CD4-positive, alpha-beta T cell treated with Interleukin-10 for 1 hour (primary cell): Measurements from ENCODE around the gene GPR39.
"Not testable (repeated sequence)": the region's sequence is repeated elsewhere in the genome, so short reads cannot be mapped to it uniquely, and the experiment has no call there.

Source experiments
- DNase-seq: peaks from one replicate; pipeline ENCODE4 v3.0.0-alpha.2; 2020

GPR39 gene

DNA sequence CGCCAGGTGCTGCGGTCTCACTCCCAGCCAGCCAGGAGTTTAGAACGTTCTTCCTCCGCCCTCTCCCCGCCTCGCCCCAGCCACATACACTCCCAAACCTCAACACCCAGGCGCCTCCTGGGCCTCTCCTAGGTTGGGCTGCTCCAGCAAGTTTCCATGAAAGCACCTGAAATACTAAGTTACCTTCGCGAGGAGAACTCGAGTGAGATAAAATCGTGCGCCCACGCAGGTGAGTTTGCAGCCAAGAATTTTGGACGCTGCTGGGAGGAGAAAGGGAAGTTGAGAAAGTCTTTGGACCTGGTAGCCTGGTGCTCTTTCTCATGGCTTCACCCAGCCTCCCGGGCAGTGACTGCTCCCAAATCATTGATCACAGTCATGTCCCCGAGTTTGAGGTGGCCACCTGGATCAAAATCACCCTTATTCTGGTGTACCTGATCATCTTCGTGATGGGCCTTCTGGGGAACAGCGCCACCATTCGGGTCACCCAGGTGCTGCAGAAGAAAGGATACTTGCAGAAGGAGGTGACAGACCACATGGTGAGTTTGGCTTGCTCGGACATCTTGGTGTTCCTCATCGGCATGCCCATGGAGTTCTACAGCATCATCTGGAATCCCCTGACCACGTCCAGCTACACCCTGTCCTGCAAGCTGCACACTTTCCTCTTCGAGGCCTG, at the start of gene GPR39:
Gene GPR39 (plus strand): TSS at position 83 of the 673 bp plus-strand sequence.
- DNase-seq: no peak

DNA sequence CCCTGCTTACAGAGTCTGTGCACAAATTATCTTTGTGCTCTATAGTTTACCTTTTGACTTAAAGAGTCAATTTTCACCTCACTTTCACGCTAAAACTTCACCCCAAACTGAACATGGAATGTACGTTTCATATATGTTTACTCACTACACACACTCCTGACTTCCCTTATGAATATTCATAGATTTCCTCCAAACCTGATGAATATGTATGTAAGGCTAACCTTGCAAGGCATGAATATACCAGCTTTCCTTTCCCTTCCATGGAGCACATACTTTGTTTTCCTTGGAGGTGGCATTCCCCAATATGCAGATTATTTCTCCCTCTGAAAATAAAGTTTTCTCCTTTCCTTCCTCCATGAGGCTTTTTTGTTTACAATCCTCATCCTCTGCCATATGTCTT, 48.4 kb upstream of the GPR39 start:
- no peak for DNase-seq

DNA sequence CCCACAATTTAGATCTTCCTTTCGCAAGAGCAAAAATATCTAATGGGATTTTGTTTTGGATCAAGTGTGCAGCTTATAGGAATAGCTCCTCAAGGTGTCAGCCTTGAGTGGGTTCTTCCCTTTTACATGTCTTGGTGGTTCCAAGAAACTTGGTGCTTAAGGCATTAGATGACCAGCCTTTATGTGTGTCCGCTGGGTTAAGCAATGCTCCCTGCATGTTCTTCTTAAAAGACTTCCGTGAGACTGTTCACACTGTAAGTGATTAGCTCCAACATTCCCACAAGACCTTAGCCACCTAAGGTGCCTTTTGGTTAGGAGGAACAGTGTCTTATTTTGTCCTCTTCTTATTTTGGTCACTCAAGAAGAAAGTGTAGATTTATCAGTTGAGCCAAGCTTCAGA, 44.3 kb upstream of the GPR39 start:
- no peak for DNase-seq

DNA sequence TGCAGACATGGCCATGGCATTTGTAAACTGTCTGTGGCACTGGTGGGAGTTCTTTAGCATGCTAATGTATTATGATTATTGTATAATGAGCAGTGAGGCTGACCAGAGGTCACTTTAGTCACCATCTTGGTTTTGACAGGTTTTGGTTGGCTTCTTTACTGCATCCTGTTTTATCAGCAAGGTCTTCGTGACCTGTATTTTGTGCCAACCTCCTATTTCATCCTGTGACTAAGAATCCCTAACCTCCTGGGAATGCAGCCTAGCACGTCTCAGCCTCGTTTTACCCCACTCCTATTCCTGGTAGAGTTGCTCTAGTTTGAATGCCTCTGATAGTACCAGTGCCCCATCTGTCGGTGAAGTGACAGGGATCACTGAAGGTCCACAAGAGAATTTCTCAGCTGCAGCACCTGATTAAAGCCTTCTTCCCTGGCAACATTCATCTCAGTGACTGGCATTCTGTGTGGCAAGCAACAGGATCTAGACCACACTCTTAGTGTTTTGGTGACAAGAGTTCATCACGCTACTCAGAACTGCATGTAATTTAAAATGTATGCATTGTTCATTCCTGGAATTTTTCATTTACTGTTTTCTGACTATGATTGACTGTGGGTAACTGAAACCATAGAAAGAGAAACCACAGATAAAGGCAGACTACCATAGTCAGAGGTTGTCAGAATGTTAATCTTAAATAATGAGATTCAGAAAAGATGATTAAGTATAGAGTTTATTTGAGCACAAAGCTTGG, 43.0 kb upstream of the GPR39 start:
- DNase-seq: no peak

DNA sequence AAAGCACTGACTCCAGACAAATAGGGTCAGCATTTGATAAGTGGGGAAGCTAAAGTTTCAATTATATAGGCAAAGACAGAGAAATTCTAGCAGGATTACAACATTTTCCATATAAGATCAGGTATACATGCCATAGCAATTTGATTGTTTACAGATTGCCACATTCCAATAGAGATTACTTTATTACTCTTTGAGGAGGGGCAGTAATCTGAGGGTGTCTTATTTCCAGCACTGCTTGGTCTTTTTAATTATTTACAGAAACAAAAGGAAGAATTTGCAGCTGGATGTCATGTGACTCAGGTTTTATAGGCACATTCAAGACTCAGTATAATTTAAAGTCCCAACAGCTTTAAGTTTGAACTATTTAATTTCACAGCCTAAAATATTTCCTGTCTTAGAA, 42.5 kb upstream of the GPR39 start:
- DNase-seq: no peak

DNA sequence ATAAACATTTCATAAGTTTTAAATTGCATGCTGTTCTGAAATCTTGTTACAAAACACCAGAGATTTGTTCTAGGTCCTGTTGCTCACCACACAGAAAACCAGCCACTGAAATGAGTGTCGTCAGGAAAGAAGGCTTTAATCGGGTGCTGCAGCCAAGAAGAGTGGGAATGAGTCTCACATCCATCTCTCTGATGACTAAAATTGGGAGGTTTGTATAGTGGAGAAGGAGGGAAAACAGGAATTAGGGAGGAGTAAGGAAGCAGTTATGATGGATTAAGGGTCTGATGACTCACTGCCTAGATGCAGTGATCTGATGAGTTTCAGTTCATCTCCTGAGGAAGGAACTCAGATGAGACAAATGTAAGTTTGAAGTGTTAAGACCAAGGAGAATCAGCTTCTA, 42.1 kb upstream of the GPR39 start:
- no peak for DNase-seq

DNA sequence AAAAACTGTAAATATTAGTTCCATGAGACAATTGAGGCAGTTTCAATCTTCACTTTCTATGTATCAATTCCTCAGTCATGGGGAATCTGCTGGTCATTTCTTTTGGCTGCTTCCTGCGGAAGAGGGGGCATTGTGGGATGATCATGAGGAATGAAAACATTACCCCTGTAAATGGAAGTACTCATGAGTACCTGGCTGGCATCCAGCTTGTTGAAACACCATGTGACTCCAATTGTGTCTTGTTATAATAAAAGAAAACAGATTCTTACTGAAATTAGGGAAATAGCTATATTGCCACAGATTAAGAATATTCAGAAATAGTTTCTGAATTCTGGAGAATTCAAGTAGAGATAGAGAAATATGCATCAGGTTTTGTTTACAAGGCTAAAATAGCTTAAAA, 41.6 kb upstream of the GPR39 start:
- DNase-seq: no peak

DNA sequence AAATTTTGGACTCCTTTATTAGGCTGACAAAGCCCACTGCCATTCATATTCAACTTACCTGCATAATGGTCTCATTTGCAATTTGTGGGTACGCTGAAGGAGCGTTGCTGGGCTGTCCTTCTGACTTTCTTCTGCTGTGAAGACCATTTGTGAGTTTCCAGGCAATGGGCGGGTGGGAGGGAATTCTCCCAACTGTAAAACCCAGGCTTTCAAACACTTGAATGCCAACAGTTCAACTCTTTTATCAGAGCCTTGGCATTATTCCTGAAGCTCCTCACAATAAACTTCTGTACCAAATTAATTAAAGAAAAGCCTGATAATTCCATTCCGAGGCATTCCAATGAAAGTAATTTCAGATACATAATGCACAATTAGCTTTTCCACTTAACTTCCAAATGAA, 35.2 kb upstream of the GPR39 start:
- DNase-seq: no peak

DNA sequence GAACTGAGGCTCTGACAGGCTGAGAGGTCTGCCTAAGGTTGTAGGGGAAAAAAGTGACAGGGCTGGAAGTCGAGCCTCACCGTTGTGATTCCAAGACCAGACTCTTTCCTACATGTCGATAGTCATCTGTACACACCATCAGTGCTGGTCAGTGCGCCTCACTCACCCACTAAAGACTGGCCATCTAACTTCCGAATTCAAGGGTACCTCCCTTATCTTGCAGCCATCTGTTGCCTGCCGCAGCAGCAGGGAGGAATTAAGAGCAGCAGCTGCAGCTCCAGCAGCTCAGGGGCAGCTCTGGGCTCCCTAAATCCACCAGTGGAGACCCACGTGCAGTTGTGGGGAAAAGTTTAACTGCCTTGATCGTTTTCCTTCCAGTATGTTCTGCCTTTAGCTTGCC, 32.6 kb upstream of the GPR39 start:
- no peak for DNase-seq

DNA sequence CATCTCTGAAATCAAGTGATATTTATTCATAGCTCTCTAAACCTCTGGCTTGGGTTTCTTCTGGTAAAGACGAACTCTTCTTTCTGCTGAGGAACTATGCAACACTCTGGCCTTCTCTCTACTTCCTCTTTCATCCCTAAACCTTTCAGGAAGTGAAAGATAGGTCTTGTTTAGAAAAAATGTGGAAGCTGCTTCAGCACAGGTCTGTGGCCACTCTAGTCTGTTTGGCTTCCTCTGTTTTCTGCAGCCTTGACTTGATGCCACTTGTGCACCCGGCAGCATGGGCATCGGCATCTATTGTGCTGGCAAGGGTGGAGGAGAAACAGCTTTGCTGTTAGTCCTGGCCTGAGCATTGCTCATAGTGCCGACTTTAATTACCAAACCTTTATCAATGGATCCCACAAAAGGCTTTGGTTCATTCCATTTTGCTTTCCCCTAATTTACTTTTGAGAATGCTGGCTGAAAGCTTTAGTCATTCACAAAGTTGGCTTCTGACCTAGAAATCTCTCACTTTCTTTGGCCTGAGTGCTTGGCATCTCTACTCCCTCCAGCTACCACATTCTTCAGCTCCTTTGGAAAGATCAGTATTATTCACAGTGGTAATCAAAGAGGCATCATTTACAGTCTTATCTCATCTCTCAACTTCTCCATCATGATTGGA, 32.0 kb upstream of the GPR39 start:
- no peak for DNase-seq

DNA sequence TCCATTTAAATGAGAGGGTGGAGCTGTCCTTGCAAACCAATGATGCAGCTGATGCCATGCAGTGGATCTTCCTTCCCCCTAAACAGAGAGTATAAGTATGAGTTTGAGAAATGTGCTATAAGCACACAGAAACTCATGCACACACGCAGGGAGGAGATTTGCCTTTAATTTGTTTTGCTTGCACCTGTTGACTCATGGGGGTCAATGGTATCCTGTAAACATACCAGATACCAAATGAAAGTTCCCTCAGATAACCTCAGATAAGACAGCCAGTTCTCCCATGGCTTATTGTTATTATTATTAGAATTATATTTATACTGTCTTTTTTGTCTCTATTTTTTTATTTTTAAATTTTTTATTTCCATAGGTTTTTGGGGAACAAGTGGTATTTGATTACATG, 29.5 kb upstream of the GPR39 start:
- no peak for DNase-seq

DNA sequence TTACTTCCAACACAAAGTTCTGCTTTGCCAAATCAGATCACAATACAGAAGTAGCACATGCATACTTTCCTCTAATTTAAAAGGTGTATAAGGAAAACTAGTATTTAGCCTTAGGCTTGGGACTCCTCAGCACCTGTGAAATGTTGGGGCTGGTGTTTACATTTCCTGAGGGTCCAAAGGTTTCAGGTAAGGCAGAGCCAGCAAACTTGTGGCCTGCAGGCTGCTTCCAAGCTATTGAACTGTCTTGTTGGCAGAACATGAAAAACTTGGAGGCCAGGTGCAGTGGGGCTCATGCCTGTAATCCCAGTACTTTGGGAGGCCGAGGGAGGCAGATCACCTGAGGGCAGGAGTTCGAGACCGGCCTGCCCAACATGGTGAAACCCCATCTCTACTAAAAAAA, 26.5 kb upstream of the GPR39 start:
- no peak for DNase-seq

DNA sequence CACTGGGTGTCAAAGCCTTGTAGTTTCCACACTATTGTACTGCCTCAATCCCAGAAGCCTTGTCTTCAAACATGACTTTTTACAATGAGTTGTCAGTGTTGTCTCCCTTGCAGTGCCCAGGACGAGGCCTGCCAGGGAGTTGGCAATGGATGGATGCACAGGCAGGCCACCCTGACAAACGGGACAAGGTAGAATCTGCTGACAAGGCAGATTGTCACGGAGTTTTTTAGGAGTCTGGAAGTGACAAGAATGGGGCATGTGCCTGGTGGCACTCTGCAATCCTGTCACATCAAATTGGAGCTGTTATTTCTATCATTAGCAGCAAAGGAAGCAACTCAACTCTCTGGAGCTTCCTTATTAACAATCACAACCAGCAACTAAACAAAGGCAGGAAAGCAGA, 25.2 kb upstream of the GPR39 start:
- no peak for DNase-seq

DNA sequence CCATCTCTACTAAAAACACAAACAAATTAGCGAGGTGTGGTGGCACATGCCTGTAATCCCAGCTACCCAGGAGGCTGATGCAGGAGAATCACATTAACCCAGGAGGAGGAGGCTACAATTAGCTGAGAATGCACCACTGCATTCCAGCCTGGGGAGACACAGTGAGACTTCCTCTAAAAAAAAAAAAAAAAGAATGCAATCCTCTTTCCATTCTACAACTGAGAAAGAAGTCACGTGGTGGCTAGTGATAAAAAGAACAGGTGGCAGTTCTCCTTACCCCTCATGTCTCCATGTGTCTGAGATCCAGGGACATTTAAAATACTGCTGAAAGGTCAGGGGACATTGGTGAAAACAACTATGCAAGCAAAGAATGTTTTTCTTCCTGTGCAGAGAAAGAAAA, 24.4 kb upstream of the GPR39 start:
- DNase-seq: no peak

DNA sequence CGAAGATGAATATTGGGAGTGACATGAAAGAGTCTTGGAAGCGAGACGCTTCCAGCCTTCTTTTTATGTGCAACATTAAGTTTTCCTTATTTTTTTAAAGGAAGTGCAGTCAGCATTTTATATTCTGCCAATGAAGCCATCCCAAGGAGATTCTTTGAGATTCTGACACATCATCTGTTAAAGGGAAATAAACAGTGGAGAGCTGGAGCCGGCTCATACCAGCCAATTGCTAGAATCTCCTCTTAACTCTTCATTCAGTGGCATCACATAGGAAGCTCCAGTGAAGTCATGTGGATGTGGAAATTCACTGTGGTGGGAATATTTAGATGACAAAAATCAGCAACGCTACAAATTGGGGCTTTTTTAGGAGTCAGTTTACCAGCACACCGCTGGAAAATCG, 23.7 kb upstream of the GPR39 start:
- no peak for DNase-seq

DNA sequence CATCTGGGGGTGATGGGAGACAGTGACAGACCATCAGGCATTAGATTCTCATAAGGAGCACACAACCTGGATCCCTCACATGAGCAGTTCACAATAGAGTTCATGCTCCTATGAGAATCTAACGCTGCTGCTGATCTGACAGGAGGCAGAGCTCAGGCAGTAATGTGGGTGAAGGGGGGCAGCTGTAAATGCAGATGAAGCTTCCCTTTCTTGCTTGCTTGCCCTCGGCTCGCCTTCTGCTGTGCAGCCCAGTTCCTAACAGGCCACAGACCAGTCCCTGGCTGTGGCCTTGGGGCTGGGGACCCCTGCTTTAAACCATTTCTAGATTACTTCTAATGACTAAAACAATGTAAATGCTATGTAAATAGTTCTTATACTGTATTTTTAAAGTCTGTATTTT, 19.6 kb upstream of the GPR39 start:
- not testable (repeated sequence) for DNase-seq

DNA sequence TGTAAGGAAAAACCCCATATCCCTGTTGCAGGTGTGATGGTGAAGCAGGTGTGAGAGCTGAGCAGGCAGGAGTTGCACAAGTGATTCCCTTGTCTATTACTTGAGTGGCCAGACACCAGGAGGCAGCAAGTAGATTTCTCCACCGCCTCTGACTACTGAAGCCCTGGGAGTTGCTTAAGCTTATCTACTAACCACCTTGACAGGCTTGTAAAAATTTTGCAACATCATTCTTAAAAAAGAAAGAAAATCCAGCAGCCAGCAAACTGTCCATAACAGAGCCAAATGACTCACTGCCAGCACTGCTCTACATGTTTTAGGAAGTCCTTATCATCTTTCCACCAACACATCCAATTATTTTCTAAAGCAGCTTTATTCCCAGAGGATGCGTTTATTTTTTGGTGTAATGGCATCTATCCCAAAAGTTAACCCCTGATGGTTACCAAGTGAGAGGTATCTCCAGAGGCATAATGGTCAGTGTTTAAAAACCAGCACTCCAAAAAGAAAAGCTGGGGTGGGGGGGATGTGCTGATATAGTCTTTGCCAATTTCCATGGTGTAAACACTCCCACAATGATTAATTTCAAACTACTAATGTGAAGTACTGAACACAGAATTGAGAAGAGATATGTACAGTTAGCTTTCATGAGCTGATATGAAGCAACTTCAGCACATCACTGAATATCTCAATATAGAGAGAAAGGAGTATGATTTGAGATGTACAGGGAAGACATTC, 16.3 kb upstream of the GPR39 start:
- DNase-seq: no peak

DNA sequence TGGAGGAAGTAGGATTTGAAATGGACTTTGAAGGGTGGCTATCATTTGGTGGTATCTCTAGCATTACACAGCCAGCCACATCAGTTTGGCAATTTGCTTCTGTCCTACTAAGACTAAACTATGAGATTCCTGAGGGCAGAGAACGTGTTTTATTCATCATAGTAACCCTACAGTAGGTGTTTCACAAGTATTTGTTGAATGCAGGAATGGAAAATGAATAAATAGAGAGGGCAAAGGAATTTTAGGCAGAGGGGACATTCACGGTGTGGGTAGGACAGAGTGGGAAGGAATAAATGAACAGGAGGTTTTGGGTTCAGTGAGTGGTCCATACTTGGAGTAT, 15.7 kb upstream of the GPR39 start:
- DNase-seq: no peak

DNA sequence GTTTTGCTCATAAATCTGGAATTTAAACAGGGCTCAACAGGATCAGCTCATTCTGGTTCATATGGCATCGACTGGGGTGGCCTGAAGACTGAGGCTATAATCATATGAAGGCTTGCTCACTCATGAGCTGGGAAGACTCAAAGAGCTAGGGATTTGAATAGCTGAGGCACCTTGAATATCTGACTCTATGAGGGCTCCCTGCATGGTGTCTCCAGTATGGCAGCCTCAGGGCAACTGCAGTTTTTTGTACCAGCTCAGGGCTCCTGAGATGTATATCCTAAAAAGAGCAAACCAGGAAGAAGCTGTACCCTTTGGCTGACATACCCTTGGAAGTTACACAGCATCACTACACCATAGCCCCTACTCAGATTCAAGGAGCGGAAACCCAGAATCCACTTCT, 15.3 kb upstream of the GPR39 start:
- no peak for DNase-seq

DNA sequence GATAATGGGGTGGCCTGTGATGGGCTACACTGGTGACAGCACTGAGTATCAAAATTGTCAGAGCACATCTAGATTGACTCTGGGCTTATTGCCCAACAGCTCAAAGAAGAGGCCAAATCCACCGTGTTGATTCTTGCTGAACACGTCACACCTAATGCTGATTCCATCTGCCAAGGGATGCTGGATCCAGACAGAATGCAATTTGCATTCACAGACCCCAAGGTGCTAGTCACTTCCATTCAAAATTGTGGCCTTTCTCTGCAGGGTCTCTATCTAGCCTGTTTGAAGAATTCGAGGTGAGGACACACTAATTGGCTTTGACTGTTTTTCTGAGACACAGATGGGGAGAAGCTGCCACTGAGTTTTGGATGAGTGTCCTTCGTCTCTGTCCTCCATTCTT, 13.5 kb upstream of the GPR39 start:
- no peak for DNase-seq

DNA sequence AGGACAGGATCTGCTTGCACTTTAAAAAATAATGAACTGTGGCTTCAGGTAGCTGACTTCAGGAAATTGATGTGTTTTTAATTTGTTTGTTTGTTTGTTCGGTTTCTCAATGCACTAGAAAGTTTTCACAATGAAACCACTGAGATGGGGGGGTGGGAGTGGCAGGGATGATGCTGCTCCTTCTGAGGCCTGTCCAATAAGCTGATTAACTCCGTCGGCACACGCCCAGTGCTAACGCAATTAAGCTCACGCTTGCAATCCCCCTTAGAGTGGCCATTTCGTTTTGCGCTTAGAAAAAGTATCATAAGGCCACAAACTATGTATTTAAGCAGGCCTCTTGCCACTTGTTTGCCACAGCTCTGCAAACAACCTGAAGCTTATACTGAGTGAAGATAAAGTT, 12.5 kb upstream of the GPR39 start:
- no peak for DNase-seq

DNA sequence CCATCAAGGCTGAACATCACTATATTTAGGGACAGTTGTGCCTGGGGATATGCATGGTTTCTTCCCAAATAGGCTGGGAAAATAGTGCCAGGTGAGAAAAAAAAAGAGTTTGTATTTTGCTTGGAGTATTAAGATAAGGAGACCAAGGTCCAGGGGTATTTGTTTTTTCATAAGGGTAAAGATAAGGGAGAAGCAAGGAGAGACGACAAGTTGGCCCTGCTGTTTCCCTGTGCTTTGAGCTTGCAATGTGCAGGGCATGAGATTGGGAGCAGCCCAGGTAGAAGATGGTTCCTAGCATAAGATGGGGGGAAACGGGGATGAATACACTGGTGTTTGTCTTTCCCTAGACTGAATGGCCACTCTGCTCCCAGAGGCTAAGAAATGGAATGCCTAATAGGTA, 8.8 kb upstream of the GPR39 start:
- DNase-seq: no peak

DNA sequence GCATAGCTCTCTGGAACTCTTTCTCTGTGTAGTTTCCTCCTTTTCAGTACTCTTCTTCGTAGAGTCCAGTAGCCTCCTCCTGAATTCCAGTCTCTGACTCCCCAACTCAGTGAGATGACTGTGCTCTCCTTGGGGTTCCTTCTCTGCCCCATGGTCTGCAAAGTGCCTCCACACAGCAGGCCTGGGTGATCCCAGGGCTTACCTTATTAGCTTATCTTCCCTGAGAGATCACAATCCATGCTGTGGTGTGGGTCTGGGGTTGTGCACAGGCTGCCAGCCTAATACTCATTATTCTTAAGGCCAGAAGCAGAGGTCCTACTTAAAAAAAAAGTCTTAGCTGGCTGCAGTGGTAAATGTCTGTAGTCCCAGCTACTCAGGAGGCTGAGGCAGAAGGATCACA, 4.6 kb upstream of the GPR39 start:
- no peak for DNase-seq

DNA sequence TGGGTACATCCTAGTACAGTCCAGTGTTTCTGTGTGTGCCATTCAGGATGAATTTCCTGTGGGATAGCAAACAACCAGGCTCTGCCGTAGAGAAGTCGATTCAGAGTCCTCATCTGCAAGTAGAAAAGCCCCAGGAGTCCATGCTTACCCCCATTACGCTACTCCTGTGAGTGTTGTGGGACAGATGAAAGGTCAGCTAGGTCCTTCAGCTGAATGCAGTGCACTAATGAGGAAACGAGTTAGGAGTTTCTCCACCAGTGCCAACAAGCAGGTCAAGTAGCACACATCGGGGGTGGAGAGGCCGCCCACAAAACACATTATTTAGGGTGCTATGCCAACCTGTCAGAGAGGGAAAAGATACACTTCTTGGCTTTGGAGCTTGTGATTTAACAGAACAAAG, 2.5 kb upstream of the GPR39 start:
- no peak for DNase-seq
